ENCODE data around the gene HTT-AS.
A peak's percentile ranks its signal among the peaks of the same experiment; 100 is the strongest.
"Not testable (repeated sequence)": the region's sequence is repeated elsewhere in the genome, so short reads cannot be mapped to it uniquely, and the experiment has no call there.

HTT-AS gene

DNA sequence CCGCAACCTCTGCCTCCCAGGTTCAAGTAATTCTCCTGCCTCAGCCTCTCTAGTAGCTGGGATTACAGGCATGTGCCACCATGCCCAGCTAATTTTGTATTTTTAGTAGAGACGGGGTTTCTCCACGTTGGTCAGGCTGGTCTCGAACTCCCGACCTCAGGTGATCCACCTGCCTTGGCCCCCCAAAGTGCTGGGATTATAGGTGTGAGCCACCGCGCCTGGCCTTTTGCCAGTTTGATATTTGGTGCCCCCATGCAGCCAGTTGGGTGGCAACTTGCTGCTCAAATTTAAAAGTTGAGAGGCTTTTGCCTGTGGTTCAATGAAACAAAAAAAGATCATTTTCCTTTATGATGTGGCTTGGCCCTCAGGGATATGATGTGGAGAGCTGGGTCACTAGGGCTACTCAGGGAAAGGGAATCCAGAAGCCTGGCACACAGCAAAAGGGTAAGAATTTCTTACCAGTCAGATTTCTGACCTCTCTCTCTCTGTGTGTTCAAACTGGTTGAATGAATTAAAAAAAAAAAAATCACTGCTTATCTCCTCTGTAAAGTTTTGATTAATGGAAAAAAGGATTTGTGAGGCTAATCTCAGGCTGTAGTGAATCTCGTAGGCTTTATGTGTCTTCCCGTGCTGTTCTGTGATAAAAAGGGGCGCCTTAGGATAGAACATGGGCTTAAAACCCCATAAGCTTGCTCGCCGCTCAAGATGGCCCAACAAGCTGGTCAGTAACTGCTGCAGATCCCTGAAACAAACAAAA lies 23.0 kb downstream of the HTT-AS start:
- not testable (repeated sequence) for DNase-seq (ENCODE audit: low spot score)

DNA sequence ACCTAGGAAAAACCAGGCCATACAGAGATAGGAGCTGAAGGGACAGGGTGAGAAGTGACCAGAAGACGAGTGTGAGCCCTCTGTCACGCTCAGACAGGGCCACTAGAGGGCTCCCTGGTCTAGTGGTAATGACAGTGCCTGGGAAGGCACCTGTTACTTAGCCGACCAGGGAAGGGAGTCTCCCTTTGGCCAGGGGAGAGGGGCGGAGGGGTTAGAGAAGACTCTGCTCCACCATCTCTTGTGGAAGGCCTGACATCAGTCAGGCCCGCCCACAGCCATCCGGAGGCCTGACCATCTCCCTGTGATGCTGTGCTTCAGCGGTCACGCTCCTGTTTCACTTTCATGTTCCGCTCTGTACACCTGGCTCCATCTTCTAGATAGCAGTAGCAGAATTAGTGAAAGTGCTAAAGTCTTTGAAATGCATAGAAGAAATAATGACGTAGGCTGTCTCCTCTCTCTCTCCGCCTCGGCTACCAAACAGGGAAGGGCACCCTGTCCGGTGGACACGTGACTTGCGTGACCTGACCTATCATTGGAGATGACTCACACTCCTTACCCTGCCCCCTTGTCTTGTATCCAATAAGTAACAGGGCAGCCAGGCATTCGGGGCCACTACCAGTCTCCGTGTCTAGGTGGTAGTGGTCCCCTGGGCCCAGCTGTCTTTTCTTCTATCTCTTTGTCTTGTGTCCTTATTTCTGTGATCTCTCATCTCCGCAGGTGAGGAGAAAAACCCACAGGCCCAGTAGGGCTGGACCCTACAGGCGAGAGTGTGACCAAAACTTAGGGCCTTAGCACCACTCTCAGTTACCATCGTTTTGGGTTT lies 26.7 kb downstream of the HTT-AS start:
- no peak for DNase-seq (ENCODE audit: low spot score)

DNA sequence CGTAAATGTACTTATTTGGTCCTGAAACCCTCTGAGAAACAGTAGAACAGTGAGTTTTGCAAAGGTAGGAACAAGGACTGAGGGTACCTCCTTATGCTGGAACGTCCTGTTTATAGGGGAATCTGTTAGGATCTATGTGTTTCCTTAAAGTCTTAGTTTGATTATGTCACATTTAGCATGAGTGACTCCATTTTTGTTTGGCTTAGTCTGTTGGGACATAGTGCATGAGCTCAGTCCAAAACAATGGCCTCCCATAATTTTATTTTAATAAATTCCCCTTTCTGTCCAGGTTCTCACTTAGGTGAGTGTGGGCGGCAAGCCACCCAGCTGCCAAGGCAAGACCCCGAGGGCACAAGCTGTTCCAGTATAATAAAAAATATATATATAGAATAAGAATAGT lies 27.7 kb downstream of the HTT-AS start:
- DNase-seq (ENCODE audit: low spot score): no peak

DNA sequence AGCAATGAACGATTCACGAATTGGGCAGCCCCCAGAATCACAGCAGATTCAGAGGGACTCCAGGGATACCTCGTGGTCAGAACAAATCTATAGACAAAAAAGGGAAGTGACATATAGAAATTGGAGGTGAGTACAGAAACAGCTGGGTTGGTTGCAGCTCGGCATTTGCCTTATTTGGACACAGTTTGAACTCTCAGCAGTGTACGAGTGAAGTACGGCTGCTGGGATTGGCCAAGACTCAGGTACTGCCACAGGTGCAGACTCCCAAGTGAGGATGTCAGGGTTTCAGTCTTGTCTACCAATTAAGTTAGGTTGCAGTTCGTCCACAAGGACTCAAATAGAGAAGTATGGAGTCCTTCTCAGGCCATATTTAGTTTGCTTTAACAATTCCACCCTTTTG lies 28.2 kb downstream of the HTT-AS start:
- DNase-seq (ENCODE audit: low spot score): no peak

DNA sequence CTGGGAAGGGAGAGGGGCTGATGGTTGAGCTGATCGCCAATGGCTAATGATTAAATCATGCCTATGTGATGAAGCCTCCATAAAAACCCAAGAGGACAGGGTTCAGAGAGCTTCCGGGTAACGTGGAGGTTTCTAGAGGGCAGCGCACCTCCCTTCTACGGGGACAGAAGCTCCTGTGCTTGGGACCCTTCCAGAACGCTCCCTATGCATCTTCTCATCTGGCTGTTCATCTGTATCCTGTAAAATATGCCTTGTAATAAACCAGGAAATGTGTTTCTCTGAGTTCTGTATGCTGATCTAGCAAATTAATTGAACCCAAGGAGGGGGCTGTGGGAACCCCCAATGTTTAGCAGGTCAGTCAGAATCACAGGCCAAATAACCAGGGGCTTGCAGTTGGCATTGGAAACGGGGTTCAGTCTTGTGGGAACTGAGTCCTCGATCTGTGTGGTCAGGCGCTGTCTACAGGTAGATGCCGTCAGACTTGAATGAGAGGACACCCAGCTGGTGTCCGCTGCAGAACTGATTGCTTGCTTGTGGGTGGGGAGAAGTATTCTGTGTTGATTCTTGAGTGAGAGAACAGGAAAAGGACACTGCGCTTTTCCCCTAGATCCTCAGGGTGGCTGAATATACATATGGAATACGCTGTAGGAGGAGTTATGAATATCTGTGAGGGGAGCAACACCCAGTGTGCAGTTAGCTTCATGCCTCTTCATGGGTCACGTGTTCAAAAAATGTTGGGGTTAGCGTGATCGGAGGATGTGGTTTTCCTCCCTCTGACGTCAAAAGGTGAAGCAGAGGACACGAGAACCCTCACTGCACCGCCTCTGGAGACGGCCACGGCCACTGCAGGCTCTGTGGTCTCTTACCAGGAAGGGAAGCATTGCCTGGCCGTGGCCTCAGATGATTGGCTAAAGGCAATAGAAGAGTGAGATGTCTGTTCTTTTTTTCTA lies 29.2 kb downstream of the HTT-AS start:
- DNase-seq (ENCODE audit: low spot score): no peak

DNA sequence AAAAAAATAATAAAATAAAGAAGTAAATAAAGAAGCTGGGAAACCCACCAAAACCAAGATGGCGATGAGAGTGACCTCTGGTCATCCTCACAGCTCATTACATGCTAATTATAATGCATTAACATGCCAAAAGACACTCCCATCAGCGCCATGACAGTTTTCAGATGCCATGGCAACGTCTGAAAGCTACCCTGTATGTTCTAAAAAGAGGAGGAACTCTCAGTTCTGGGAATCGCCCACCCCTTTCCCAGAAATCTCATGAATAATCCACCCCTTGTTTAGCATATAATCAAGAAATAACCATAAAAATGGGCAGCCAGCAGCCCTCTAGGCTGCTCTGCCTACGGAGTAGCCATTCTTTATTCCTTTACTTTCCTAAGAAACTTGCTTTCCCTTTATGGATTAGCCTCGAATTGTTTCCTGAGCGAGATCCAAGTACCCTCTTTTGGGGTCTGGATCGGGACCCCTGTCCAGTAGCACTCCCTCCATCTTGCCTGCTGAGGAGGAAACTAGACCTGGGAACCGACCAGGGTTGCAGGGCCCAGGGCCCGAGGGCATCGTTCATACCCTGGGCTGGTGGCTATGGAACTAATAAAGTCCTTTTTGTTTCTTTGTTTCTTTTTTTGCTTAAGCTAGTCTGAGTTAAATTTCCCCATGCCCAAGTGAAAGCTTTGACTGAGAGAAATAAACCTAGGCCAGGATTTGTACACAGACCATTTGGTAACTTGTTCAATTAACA lies 30.9 kb downstream of the HTT-AS start:
- DNase-seq (ENCODE audit: low spot score): no peak

DNA sequence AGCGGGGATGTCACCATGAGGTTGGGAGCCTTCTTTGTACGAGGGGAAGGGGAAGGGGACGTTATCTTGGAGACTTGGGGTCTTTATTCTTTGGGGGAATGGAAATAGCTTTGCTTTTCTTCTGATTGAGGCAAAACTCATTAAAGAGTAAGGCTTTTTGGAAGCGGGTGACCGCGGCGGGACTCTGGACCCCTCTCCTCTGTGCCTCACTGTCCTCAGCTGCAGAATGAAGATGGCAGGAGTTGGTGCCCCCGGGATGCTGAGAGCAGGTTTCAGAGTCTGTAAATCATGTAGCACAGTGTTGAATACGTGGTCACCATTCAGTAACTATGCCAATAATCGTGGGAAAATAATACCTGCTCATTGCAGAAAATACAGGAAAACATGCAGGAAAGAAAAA lies 32.1 kb downstream of the HTT-AS start:
- no peak for DNase-seq (ENCODE audit: low spot score)

DNA sequence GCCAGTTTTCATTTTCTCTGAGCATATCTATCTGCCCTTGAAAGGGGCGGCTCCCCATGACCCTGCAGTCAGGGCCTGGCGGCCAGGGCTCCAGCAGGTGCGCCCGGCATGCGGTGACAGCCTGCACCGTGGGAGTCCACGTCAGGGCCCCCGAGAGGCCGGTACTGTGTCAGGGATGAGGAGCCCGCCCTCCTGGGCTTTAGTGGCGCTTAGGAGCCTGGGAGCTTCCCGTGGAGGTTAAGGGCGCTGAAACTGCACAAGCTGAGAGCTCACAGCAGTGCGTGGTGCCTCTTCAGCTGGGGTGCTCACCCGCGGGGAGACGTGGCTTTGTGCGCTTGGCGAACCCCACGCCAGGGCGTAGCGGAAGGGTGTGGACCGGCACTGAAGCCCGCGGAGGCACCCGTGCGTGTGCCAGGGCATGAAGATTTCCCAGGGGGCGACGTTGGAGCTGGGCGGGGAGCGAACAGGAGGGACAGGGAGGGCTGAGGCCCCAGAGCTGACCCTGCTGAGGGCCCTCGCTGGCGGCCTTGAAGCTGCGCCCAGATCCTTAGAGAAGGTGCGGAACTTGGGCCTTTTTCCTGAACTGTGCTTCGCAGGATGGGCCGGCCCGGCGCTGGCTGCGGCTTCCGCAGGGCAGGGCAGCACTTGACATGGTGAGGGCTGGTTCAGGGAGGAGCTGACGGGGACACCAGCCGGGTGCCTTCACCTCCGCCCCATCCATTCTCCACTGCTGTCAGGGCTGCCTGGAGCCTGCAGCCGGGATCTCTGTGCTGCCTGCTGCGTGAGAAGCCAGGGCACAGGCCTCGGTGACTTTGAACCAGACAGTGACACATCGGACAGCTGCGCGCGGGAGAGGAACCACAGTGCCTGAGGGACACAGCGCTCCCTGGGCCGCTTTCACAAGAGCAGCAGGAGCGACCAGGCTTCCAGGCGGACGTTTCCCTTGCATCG lies 32.9 kb downstream of the HTT-AS start:
- peak; percentile 49 for DNase-seq (ENCODE audit: low spot score)

DNA sequence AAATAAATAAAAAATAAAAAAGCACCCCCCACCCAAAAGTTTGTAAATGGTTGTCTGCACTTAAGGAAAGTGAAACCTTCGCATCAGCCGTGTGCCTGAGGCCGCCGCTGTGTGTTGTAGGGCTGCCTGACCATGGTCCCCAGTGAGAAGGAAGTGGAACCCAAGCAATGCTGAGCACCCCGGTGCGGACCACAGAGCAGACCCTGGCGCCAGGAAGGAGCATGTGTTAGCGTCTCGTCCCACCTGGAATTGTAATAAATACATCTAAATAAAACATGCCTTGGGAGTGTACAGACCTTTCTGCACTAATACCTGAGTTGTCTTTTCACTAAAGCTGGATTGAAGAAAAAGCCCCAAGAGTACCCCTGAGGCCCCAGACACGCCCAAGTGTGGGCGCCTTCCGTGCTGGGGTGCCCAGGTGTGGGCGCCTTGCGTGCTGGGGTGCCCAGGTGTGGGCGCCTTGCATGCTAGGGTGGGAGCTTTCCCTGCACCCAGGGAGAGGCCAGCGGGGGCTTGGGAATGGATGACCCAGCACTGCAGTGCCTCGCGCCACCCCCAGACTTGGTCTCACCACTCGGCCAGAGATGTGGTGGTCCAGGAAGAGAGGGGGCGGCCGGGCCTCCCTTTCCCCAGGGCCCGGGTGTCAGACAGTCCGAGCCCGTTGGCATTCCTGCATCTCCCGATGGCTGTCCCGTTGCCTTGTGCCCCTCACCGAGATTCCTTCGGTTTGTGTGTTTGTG lies 33.7 kb downstream of the HTT-AS start:
- DNase-seq (ENCODE audit: low spot score): no peak

DNA sequence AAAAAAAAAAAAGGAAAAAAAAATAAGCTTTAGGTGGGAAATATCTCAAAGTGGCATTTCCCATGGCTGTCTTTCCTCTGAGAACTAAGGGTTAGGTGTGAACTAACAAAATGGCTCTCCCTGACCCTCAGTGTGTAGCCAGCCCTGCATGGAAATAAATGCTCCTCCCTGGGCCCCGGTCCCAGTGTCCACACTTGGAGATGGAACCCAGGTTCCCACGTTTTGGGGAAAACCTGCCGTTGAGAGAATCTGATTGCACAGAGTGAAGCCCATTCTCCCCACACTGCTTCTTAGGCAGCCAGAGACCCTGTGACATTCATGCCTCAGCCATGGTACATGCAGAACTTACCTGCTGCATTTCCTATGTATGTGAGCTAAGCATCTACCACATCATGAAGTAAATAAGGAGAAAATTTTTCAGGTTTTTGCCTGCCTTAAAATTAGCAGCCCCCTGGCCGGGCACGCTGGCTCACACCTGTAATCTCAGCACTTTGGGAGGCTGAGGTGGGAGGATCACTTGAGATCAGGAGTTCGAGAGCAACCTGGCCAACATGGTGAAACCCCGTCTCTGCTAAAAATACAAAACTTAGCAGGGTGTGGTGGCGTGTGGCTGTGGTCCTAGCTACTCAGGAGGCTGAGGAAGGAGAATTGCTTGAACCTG lies 34.5 kb downstream of the HTT-AS start:
- DNase-seq (ENCODE audit: low spot score): no peak

DNA sequence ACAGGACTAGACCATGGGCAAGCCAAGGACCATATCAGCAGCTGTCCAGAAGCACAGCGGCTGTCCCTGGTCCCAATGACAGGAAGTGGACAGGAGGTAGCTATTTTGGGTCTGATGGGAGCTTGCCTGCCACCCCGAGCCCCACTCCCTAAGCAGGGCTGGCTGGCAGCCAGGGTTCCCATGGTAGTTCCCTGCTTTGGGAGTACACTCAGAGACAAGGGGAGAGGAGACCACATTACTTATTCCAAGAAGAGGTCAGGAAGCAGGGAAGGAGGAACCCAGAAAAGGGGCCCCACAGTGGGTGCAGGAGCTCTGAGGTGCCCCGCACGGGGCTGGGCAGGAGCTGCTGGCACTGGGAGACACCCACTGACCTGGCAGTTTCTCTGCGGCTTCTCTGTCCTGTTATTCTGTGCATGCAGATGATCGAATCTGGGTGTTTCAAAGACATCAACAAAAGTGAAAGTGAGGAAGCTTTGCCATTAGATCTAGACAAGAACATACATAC lies 36.3 kb downstream of the HTT-AS start:
- no peak for DNase-seq (ENCODE audit: low spot score)

DNA sequence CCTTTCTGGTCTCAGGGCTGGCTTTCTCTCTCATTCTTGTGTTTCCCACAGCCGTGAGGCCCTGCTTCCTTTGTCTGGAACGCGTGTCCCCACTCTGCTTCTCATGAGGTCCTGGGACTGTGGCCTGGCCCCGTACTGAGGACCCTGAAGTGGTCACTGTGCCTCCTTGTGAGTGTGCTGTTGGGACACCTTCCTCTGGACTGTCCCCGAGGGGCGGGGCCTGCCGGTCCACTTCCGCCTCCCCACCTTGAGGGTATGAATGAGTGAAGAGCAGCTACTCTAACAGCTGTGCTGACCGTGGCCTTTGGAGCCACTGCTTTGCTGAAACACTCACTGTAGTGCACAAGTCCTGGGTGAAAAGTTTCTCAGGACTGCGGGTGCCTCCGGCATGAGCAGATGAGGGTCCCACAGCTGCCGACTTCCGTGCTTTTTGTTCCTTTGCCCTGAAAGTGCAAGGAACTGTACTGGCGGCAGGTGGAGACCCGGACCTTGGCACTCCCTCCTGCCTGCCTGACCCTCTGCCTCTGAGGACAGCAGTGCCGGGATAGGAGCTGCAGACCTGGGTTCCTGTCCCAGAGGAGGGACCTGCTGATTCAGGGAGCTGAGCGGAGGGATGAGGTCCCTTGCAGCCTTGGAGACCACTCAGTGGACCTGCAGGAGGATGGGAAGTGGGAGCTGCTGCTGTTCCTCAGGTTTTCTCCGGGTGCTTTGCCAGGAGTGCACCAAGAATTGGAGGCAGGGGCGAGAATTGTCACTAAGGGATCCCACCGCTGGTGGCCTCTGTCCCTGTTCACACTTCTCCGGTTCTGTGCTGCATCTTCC lies 38.0 kb downstream of the HTT-AS start:
- DNase-seq (ENCODE audit: low spot score): no peak

DNA sequence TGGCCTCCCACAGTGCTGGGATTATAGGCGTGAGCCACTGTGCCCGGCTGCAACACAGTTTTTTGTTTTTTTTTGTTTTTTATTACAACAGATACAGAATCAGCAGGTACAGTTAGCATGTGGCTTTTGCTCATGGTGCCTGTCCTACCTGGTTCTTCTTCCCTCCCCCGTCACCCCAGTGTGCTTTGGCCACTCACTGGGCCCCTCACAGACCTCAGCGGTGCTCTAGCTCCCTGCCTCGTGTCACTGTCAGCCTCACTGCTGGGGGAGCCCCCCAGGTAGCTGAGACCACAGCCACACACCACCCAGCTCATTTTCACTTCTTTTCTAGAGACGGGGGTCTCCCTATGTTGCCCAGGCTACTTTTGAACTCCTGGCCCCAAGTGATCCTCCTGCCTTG lies 38.7 kb downstream of the HTT-AS start:
- no peak for DNase-seq (ENCODE audit: low spot score)

DNA sequence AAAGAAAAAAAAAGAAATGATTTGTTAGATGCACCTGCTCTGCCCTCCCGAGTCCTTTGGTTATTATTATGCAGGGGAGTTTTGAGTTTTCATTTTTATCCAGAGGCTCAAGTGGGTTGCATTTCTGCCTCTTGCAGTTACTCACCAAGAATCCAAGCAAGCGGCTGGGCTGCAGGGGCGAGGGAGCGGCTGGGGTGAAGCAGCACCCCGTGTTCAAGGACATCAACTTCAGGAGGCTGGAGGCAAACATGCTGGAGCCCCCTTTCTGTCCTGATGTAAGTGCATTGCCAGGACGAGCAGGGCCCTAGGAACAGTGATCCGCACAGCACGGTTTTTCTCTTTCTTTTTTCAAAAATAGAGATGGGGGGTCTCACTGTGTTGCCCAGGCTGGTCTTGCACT lies 39.1 kb downstream of the HTT-AS start:
- no peak for DNase-seq (ENCODE audit: low spot score)

DNA sequence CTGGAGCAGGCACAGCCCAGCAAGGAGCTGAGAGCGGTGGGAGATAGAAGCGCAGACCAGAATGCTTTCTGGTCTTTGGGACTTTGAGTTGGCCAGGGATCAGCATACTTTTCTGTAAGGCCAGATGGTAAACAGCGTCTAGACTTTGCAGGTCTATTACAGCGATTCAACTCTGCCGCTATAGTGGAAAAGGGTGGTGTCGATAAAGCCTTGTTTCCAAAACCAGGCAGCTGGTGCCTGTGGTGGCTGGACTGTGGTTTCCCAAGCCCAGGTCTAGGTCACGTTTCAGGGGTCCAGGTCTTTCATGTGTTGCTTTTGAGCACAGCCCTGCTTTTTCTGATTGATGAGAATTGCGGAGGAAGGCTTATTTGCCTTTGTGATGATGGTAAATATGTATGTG lies 40.1 kb downstream of the HTT-AS start:
- DNase-seq (ENCODE audit: low spot score): no peak

DNA sequence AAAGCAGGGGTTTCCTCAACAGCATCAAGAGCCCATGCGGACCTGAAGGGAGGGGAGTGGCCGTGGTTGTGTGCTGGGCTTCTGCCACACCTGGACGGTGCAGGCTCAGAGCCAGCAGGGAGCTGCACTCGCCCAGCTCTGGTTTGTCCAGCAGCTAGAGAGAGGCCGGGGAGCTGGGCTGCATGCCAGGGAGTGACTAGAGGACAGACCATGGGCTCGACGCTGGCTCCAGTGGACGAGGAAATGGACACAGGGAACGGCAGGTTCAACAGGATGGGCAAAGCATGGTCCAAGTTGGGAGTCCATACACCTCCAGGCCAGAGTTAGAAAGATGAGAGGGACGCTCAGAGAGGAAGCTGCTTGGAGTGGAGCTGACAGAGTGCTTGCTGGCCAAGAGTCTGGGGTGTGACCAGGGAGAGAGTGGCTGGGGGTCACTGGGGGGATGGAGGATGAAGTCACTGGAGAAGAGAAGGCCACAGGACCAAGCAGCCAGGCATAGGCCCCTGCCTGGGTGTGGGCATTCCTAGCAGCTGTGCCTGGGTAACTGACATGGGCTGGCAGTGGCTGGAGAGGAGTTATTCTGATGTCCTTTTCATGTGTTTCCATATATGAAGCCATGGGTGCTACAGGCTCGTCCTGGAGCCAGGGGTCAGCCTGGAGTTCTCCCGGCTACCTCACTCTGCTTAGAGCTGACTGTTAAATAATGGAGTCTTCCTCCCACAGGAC lies 42.8 kb downstream of the HTT-AS start:
- no peak for DNase-seq (ENCODE audit: low spot score)

DNA sequence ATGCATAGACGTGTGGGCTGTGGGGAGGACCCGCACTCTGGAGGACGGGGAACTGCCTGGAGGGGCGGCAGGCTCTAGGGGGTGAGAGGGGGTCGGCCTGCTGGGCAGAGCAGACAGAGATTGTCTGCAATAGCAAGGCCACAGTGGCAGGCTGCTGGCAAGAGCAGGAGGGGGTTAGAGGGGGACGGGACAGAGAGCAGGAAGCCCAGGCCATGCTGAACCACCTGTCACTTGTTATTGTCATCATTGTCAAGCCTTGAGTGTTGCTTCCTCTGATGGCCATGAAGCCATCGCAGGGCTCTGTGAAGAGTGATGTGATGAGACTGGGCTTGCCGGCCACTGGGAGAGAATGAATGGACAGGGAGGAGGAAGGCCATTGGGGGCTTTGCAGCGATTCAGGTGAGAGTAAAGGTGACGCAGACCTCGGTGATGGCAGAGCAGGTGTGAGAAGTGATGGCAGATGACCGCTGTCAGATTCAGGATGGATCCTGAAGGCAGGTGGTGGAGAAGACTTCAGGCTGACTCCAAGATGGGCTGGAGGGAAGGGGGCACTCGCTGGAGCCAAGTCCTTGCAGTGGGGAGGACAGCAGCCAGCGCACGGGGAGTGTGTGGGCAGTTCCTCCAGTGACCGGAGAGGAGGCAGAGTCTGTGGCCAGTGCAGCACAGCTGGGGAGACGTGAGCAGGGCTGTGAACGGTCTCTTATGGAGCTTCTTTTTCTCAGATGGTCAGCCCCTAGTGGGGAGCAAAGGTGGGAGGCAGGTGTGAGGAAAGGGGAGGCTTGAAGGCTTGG lies 43.6 kb downstream of the HTT-AS start:
- no peak for DNase-seq (ENCODE audit: low spot score)

Data from HuH-7.5 (cell line).